GM12878 (cell line): Measurements from ENCODE around the gene LTK.

Experiments
- CEBPZ ChIP-seq: fragments of 150-350 bp; IDR thresholded peaks from 2 replicates; pipeline ENCODE4 v1.6.1; 2016; ENCODE audit warnings: low read depth, low read length
- NBN ChIP-seq: fragments of 450-650 bp; IDR thresholded peaks from 2 replicates; pipeline ENCODE4 v1.6.1; 2016

- no peak for TF ChIP-seq NBN
- TF ChIP-seq CEBPZ = no peak
Measured at GRCh38 chr15:41507820-41508290, 5.8 kb downstream of the LTK start.
